Stomach (tissue), 4 donors: Measurements from ENCODE around the gene CPB2.

Experiments
- CTCF ChIP-seq, 7 experiments: fragments of 450-650 bp in 4 of 7; fragments of 200-600 bp in 3 of 7; sonication (generic) in 3 of 7; IDR thresholded peaks; one replicate each; pipeline ENCODE4 v1.5.1; 2016 to 2019; ENCODE audit warnings: antibody characterized with exemption in 7 of 7, control low read depth in 2 of 7, mild to moderate bottlenecking in 1 of 7
- EP300 ChIP-seq: sonication (generic); formaldehyde crosslinking; IDR thresholded peaks from one replicate; pipeline ENCODE4 v1.6.1; 2017; ENCODE audit warnings: antibody characterized with exemption
- POLR2A ChIP-seq, 4 donors: fragments of 450-650 bp; IDR thresholded peaks; one replicate each; pipeline ENCODE4 v1.6.1; 2016; ENCODE audit warnings: antibody characterized with exemption in 4 of 4, control low read depth in 2 of 4, mild to moderate bottlenecking in 1 of 4, moderate library complexity in 1 of 4
- POLR2AphosphoS5 ChIP-seq, 3 donors: sonication (generic); formaldehyde crosslinking; IDR thresholded peaks; one replicate each; pipeline ENCODE4 v1.6.1; 2016; ENCODE audit warnings: antibody characterized with exemption in 3 of 3

- TF ChIP-seq CTCF (IDR thresholded peaks at IDR 0.05), result no peak
- TF ChIP-seq POLR2AphosphoS5 (IDR thresholded peaks at IDR 0.05), result no peak
- no peak for TF ChIP-seq EP300
- no peak for TF ChIP-seq POLR2A (IDR thresholded peaks at IDR 0.05)
These were observed 15.2 kb upstream of the CPB2 start for GRCh38 chr13:46119883-46120614.
